Stimulated activated CD4-positive, alpha-beta T cell treated with anti-CD3 and anti-CD28 coated beads, TNF-alpha, amount 100 ng/mL, for 4 hours (primary cell): ENCODE results near the gene ZFYVE19.
"Not testable (repeated sequence)": the region's sequence is repeated elsewhere in the genome, so short reads cannot be mapped to it uniquely, and the experiment has no call there.

ENCODE experiments used
- DNase-seq, 3 experiments: peaks; one replicate each; pipeline ENCODE4 v3.0.0-alpha.2; 2020; ENCODE audit warnings: low read depth in 3 of 3

The ZFYVE19 gene

DNA sequence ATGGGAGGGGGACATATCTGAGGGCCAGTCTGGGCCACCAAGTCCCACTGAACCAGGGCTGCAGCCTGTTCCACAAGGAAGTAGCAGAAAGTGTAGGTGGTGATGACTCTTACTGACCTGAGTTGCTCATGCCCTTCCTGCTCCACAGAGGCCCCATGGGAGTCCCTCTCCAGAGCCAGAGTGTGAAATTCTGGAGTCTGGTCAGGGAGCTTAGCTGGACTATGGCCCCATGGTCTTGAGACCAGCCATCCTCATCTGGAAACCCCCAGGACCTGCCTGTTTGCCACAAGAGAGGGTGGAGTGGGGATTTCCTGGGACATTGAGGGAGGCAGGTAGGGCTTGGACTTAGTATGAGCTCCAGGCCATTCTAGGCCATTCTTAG lies 39.9 kb downstream of the ZFYVE19 start:
- DNase-seq: no peak

DNA sequence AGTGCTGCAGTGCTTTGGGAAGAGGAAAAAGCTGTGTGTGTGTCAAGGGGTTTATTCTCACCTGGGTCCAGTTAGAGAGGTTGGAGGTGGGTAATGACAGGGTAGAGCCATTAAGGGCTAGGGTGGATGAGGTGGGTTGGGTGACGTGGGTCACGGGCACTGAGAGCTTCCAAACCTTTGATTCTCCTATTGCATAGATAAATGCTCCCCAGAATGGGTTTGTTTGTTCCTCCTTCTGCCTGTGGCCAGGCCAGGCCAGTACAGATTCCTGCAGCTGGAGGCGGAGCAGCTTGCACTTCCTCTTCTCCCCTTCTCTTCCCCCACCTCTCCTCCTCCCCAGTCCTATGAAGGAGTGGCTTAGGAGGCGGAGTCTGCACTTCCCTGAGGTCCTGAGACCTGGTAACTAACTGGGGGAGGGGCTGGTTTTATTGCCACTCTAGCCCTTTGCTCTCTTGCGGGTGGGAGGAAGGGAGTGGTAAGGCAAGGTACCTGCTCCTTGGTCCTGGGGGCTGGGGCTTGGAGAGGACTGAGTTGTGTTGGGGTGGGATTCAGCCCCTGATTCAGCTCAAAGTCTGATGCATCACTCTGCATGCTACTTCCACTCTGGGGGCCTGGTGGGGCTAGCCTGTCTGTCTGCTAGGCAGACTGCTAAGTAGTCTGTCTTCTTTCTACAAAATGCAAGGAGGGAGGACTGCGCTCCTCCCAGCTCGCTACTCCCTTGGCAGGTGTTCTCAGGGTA lies 40.5 kb downstream of the ZFYVE19 start:
- no peak for DNase-seq

DNA sequence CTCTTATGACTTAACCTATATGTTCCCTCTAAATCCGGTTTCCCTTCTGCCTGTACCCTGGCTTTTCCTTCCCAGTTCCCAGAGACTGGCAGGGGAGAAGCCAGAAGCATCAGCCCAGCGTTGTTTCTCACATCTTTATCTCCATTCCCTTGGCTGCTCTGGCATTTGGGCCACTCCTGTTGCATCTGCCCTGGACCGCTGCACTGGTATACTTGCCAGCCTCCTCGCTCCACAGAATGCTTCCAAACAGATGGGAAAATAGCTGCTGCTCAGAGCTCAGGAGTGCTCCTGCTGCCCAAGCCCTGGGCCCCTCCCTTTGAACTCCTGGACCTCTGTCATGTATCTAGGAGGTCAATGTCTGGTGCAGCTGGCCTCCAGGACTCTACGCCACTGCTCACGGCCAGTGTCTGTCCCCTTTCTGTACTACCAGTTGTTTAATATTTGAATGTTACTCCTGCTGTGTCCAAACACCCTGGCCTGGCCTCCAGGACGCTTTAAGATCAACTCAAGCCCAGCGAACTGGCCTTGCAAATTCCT lies 43.8 kb downstream of the ZFYVE19 start:
- DNase-seq: no peak

DNA sequence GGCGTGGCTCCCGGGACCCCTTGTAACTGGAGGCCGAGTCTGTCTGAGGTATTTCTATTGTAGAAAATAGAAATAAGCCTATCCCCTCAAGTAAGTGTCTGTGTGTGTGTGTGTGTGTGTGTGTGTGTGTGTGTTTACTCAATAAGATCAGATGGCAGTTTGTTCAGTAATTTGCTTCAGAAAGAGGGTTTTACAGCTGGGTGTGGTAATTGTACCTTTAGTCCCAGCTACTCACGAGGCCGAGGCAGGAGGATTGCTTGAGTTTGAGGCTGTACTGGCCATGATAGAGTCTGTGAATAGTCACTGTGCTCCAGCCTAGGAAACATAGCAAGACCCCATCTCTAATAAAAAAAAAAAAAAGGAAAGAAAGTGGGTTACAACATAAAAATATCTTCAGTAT lies 45.6 kb downstream of the ZFYVE19 start:
- DNase-seq: no peak

DNA sequence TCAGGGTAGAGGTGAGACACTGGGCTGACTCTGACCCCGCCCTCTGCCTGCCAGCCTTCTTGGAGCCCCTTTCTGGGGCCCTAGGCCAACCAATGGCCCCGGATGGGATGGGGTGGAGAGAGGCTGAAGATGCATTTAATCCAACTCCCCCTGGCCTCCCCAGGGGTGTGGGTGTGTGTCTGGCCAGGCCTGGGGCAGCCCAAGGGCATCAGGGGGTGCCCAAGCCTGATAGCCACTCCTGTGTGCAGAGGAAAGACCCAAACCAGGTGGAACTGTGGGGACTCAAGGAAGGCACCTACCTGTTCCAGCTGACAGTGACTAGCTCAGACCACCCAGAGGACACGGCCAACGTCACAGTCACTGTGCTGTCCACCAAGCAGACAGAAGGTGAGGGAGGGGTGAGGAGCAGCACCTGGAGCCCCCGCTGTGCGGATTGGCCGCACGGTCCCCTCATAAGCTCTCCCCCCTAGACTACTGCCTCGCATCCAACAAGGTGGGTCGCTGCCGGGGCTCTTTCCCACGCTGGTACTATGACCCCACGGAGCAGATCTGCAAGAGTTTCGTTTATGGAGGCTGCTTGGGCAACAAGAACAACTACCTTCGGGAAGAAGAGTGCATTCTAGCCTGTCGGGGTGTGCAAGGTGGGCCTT lies 46.5 kb downstream of the ZFYVE19 start:
- no peak for DNase-seq

DNA sequence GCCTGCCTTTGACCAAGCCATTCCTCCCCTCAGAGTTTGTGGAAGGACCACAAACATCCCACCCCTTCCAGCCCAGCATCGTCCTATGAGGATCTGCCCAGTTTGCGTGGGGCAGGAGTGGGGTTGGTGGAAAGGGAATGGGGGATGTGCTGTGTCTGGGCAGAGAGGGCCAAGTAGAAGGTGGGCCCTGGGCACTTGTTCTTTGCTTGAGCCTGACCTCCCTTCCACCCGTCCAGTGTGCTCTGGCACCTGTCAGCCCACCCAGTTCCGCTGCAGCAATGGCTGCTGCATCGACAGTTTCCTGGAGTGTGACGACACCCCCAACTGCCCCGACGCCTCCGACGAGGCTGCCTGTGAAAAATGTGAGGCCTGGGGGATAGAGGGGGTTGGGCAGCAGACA lies 47.3 kb downstream of the ZFYVE19 start:
- DNase-seq: no peak

DNA sequence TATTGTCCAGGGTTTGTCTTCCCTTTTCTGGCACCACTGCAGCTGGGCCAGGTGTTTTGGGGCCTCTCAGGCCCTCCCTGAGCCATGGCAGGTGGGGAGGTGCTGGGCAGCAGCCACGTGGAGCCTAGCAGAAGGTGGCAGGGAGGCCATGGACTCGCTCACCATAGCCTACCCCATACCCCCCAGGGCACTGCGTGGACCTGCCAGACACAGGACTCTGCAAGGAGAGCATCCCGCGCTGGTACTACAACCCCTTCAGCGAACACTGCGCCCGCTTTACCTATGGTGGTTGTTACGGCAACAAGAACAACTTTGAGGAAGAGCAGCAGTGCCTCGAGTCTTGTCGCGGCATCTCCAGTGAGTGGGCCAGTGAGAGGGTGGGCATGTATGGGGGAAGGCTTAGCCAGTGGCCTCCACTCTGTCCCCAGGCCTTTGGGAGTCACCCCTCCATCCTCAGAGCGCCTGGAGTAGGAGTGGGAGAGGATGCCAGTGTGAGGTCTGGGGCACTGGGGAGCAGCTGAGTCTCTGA lies 48.9 kb downstream of the ZFYVE19 start:
- DNase-seq: no peak

DNA sequence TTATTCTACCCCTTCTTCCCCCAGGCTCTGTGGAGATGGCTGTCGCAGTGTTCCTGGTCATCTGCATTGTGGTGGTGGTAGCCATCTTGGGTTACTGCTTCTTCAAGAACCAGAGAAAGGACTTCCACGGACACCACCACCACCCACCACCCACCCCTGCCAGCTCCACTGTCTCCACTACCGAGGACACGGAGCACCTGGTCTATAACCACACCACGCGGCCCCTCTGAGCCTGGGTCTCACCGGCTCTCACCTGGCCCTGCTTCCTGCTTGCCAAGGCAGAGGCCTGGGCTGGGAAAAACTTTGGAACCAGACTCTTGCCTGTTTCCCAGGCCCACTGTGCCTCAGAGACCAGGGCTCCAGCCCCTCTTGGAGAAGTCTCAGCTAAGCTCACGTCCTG lies 49.9 kb downstream of the ZFYVE19 start:
- DNase-seq: no peak

DNA sequence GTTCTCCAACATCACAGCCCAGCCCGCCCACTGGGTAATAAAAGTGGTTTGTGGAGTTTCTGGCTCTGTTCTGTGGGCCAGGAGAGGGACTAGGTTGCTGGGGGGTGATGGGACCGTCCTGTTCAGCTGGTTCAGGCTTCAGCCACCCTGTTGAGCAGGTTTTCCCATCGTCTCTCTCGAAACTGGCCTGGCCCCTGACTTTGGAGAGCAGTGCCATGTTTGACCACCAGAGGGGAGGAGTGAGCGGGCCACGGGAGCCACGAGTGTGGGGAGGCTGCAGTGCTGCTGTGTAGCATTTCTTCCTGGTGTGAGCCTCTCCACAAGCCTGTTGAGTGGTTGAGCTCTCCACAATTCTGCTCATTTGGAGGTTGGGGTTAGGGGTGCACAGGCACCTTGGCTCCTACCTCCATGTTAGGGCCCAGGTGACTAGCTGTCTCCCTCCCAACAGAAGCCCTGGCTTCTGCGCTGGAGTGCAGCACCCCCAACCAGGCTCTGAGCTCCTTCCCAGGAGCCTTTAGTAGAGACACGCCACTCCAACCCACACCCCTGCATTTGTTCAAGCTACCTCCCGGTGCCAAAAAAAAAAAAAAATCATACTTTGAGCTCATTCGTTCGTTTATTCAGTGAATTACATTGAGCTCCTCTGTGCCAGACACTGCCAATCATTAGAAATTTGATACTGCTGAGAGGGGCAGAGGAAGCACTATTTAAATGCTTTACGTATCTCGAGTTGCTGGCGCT lies 50.9 kb downstream of the ZFYVE19 start:
- DNase-seq: peak; percentile 67 to 72 (median 72)

DNA sequence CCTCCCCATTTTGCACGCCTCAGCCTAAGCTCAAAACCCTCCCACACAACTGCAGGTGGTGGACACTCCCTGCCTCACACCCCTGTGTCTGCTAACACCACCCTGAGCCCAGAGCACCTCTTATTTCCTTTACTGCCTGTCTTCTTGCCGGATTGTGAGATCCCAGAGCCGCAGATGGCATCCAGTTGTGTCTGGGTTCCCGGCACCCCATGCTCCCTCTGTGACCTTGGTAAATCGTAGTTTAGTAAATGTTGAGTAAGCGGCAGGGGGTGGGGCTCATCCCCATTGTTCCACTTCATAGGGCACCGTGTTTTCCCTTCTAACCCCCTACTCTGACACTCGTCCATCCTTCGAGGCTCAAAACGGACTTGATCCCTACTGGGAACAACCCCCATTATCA lies 51.8 kb downstream of the ZFYVE19 start:
- no peak for DNase-seq

DNA sequence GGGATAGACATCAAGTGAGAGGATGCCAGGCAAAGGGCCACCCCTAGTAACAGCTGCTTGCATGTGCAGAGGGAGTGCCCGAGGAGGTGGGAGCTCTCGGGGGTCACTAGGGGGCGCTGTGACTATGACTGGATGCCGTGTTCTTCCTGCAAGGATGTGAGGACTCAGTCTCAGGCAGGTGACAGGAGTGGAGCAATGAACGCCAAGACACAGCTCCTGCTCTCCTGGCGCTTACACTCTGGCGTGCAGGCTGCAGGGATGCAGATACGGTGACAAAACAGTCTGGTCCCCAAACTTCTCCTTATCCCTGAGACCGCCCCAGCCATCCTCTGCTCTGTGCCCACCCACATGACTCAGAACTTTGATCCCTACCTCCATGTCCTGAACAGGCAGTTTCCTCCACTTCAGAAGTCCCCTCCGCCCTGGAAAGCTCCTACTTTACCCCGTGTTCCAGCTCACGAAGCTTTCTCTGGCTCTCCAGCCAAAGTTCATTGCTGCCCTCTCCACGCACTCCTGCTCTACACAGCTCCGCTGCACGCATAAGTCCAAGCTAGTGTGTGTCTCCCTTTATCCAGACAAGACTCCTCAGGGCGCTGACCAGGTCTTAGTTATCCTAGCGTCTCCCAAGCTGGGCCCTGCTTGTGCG lies 52.4 kb downstream of the ZFYVE19 start:
- DNase-seq: peak; percentile 59 to 76 (median 75)

DNA sequence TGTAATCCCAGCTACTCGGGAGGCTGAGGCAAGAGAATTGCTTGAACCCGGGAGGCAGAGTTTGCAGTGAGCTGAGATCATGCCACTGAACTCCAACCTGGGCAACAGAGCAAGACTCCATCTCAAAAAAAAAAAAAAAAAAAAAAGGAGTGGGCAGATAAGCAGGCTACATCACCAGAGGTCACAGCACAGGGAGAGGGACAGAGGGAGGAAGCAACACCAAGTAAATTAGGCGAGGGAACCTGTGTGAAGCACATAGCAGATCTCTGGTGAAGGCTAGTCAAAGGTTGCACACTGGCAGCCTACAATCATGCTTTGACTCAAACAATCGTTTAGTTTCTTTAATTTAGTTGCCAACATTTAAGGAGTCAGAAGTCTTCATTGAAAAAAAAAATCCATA lies 54.3 kb downstream of the ZFYVE19 start:
- DNase-seq: not testable (repeated sequence)

DNA sequence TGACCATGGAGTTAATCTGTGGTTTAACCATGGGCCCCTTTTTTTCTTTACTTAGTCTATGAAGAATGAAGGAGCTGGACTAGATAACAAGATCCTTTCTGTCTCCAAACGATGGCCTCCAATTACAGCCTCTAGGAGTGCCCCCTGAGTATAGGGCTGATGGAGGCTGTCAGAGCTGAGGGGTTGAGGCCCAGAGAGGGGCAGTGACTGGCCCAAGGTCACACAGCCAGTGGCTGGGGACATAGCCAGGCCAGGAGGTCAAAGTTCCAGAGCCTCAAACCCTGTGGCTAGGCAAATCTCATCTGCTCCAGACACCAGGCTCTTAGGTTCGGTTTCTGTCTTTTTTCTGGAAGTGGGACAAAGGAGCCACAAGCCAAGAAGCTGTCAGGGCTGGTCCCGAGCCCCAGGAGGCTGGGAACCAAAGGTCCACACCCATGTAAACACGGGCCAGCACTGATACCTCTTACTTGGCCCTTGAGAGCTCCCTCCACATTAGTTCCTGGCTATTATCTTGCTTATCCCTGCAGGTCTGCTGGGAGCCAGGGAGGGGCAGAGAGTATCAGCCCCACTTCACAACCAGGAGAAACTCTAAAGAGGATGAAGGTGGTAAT lies 56.9 kb downstream of the ZFYVE19 start:
- no peak for DNase-seq
